ENCODE results near the gene UBTD2. TPM values are rescaled to one million over a fixed set of nuclear protein-coding genes. Genes with fewer than 3 reads are reported as not detected.

The UBTD2 gene
- total and polyA plus RNA-seq, 2 experiments from 2014 or later, result 23.9 to 26.2 TPM

GRCh38 chr5:172182291-172182690, 101.3 kb downstream of the UBTD2 start:
- Histone ChIP-seq H3K36me3 (no peaks in the 10 kb centered on the region), H3K9me3 (ENCODE audit: low read depth) (no peaks in the 10 kb centered on the region), H3K4me1 (ENCODE audit: low read depth) (peaks cover 10% of the 10 kb centered on the region), H3K27ac (no peak overlapping the region), H3K27me3 (no peaks in the 10 kb centered on the region), H3K4me3 (no peak overlapping the region)
- DNase-seq (ENCODE audit: low read depth in 1 of 2, low spot score in 1 of 2), result no peak
- TF ChIP-seq, protein P1, sequence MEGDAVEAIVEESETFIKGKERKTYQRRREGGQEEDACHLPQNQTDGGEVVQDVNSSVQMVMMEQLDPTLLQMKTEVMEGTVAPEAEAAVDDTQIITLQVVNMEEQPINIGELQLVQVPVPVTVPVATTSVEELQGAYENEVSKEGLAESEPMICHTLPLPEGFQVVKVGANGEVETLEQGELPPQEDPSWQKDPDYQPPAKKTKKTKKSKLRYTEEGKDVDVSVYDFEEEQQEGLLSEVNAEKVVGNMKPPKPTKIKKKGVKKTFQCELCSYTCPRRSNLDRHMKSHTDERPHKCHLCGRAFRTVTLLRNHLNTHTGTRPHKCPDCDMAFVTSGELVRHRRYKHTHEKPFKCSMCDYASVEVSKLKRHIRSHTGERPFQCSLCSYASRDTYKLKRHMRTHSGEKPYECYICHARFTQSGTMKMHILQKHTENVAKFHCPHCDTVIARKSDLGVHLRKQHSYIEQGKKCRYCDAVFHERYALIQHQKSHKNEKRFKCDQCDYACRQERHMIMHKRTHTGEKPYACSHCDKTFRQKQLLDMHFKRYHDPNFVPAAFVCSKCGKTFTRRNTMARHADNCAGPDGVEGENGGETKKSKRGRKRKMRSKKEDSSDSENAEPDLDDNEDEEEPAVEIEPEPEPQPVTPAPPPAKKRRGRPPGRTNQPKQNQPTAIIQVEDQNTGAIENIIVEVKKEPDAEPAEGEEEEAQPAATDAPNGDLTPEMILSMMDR (IDR thresholded peaks at IDR 0.05; ENCODE audit: low read depth, low read length), result no peak

GRCh38 chr5:172180936-172181335, 102.6 kb downstream of the UBTD2 start:
- H3K4me1 ChIP-seq (ENCODE audit: low read depth), result peaks cover 10% of the 10 kb centered on the region

GRCh38 chr5:172178991-172179989, 104.3 kb downstream of the UBTD2 start:
- H3K27me3 ChIP-seq, result no peaks in the 10 kb centered on the region
- no peak overlapping the region for H3K4me3 ChIP-seq
- no peaks in the 10 kb centered on the region for H3K9me3 ChIP-seq (ENCODE audit: low read depth)
- no peaks in the 10 kb centered on the region for H3K36me3 ChIP-seq
- H3K4me1 ChIP-seq (ENCODE audit: low read depth), result peaks cover 12% of the 10 kb centered on the region
- peak overlapping the region; percentile 14 for H3K27ac ChIP-seq
- DNase-seq (ENCODE audit: low read depth in 1 of 2, low spot score in 1 of 2), result peak; percentile 13 to 76
- TF ChIP-seq, protein P1 (IDR thresholded peaks at IDR 0.05; ENCODE audit: low read depth, low read length), result no peak

More at GRCh38 chr5:172180936-172181335, 102.6 kb downstream of the UBTD2 start:
- Histone ChIP-seq H3K36me3 (no peaks in the 10 kb centered on the region), H3K27ac (no peak overlapping the region), H3K9me3 (ENCODE audit: low read depth) (no peaks in the 10 kb centered on the region), H3K27me3 (no peaks in the 10 kb centered on the region), H3K4me3 (no peak overlapping the region)
- no peak for DNase-seq (ENCODE audit: low read depth in 1 of 2, low spot score in 1 of 2)
- TF ChIP-seq, protein P1 (IDR thresholded peaks at IDR 0.05; ENCODE audit: low read depth, low read length), result no peak

DNA sequence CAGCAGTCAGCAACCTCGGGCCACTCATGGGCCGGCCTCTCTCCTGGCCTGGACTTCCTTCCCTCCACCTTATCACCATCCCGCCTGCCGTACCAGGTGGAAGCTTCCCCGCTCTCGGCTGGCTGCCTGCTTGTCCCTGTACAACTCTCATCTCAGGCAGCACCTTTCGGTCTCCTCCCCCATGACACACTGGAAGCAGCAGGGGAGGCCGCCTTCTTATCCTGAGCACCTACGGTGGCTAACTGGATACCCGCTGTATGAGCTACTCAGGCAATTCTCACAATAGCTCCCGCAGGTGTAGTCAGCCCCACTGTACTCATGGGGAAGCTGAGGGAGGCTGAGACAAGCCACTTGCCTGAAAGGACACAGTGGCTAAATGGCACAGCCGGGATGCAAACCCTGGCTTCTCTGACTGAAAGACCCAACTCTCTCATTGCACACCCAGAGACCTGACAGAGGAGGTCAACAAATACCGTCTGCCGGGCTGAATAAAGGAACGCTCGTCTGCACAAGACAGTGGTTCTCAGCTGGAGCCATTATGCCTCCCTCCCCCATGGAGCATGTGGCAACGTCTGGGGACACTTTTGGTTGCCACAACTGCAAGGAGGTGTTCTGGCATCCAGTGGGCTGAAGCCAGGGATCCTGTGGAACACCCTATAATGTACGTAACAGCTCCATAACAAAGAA, 105.1 kb downstream of the UBTD2 start:
- no peak for DNase-seq (ENCODE audit: low read depth in 1 of 2, low spot score in 1 of 2)
- Histone ChIP-seq H3K9me3 (ENCODE audit: low read depth) (no peaks in the 10 kb centered on the region), H3K27me3 (no peaks in the 10 kb centered on the region), H3K27ac (peak overlapping the region; percentile 48), H3K4me1 (ENCODE audit: low read depth) (peaks cover 13% of the 10 kb centered on the region), H3K36me3 (no peaks in the 10 kb centered on the region), H3K4me3 (no peak overlapping the region)
- TF ChIP-seq, protein P1 (IDR thresholded peaks at IDR 0.05; ENCODE audit: low read depth, low read length), result no peak

- Histone ChIP-seq H3K36me3 (no peaks in the 10 kb centered on the region), H3K4me1 (ENCODE audit: low read depth) (peaks cover 13% of the 10 kb centered on the region)
- TF ChIP-seq, protein P1 (IDR thresholded peaks at IDR 0.05; ENCODE audit: low read depth, low read length), result no peak
Measured at GRCh38 chr5:172177176-172177575, 106.4 kb downstream of the UBTD2 start.

More at GRCh38 chr5:172177176-172177575, 106.4 kb downstream of the UBTD2 start:
- Histone ChIP-seq H3K9me3 (ENCODE audit: low read depth) (no peaks in the 10 kb centered on the region), H3K4me3 (no peak overlapping the region), H3K27ac (no peak overlapping the region), H3K27me3 (no peaks in the 10 kb centered on the region)
- no peak for DNase-seq (ENCODE audit: low read depth in 1 of 2, low spot score in 1 of 2)

Data from cardiac muscle cell (in vitro differentiated cells and primary cell).